EL (cell line): ENCODE results near the gene SSC4D.

Source experiments
- DNase-seq: peaks from one replicate; pipeline ENCODE4 v3.0.0-alpha.2; 2016

SSC4D gene

GRCh38 chr7:76351372-76351771, 58.1 kb downstream of the SSC4D start:
- no peak for DNase-seq

- no peak for DNase-seq
Measured at GRCh38 chr7:76349313-76349885, 60.1 kb downstream of the SSC4D start.

- DNase-seq: no peak
Measured at GRCh38 chr7:76347710-76348109, 61.8 kb downstream of the SSC4D start.

- peak; percentile 24 for DNase-seq
Measured at GRCh38 chr7:76346778-76347177, 62.7 kb downstream of the SSC4D start.

- no peak for DNase-seq
Measured at GRCh38 chr7:76346097-76346496, 63.4 kb downstream of the SSC4D start.

GRCh38 chr7:76343931-76344321, 65.6 kb downstream of the SSC4D start:
- DNase-seq: no peak

GRCh38 chr7:76343294-76343930, 66.1 kb downstream of the SSC4D start:
- no peak for DNase-seq

GRCh38 chr7:76342222-76342621, 67.3 kb downstream of the SSC4D start:
- DNase-seq: no peak

- DNase-seq: peak; percentile 61
Measured at GRCh38 chr7:76340617-76341131, 68.8 kb downstream of the SSC4D start.
